Upper lobe of left lung (tissue), 4 donors: ENCODE measurements around the gene CUZD1.

Source experiments
- POLR2AphosphoS5 ChIP-seq, 2 donors: sonication (generic); formaldehyde crosslinking; IDR thresholded peaks; one replicate each; pipeline ENCODE4 v1.5.1; 2017; ENCODE audit warnings: antibody characterized with exemption in 2 of 2
- TF ChIP-seq, protein P1 (sequence below), 6 experiments: fragments of 450-650 bp in 4 of 6; fragments of 200-600 bp in 2 of 6; sonication (generic) in 2 of 6; IDR thresholded peaks; one replicate each; pipeline ENCODE4 v1.5.1; 2016 to 2019; ENCODE audit warnings: antibody characterized with exemption in 6 of 6

GRCh38 chr10:122829454-122829853 lies 16.2 kb downstream of the CUZD1 start:
- TF ChIP-seq, protein P1, sequence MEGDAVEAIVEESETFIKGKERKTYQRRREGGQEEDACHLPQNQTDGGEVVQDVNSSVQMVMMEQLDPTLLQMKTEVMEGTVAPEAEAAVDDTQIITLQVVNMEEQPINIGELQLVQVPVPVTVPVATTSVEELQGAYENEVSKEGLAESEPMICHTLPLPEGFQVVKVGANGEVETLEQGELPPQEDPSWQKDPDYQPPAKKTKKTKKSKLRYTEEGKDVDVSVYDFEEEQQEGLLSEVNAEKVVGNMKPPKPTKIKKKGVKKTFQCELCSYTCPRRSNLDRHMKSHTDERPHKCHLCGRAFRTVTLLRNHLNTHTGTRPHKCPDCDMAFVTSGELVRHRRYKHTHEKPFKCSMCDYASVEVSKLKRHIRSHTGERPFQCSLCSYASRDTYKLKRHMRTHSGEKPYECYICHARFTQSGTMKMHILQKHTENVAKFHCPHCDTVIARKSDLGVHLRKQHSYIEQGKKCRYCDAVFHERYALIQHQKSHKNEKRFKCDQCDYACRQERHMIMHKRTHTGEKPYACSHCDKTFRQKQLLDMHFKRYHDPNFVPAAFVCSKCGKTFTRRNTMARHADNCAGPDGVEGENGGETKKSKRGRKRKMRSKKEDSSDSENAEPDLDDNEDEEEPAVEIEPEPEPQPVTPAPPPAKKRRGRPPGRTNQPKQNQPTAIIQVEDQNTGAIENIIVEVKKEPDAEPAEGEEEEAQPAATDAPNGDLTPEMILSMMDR (IDR thresholded peaks at IDR 0.05): no peak
- no peak for TF ChIP-seq POLR2AphosphoS5 (IDR thresholded peaks at IDR 0.05)
